C4-2B (cell line): ENCODE data around the gene HRH4.

Experiments used
- H3K27ac ChIP-seq: fragments of 450-650 bp; 2 replicates; pipeline ENCODE4 v1.5.1; 2017
- ZFX ChIP-seq: fragments of 450-650 bp; IDR thresholded peaks from 2 replicates; pipeline ENCODE4 v1.6.1; 2017
- TF ChIP-seq, protein P1 (sequence below): fragments of 450-650 bp; conservative IDR thresholded peaks from 2 replicates; pipeline ENCODE4 v1.5.1; 2017; ENCODE audit warnings: mild to moderate bottlenecking

HRH4 gene

DNA sequence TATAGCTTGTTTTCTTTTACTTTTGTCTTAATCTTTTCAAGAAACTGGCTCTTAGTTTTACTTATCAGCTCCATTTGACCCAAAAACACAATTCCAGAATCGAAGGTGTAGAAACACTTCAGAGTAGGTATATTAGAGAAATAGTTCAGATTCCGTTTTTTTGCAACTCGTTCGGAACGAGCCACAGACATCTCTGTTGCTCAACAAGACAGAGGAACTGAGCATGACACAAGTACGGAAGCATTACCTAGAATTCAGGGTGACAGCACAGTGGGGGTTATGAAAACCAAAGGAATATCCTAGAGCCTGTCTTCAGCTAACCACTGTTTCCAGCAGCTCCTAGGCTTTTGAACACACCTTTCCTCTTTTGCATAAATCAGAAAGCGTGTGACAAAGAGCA, 5.0 kb downstream of the HRH4 start:
- H3K27ac ChIP-seq = no peak overlapping the region
- TF ChIP-seq, protein P1, sequence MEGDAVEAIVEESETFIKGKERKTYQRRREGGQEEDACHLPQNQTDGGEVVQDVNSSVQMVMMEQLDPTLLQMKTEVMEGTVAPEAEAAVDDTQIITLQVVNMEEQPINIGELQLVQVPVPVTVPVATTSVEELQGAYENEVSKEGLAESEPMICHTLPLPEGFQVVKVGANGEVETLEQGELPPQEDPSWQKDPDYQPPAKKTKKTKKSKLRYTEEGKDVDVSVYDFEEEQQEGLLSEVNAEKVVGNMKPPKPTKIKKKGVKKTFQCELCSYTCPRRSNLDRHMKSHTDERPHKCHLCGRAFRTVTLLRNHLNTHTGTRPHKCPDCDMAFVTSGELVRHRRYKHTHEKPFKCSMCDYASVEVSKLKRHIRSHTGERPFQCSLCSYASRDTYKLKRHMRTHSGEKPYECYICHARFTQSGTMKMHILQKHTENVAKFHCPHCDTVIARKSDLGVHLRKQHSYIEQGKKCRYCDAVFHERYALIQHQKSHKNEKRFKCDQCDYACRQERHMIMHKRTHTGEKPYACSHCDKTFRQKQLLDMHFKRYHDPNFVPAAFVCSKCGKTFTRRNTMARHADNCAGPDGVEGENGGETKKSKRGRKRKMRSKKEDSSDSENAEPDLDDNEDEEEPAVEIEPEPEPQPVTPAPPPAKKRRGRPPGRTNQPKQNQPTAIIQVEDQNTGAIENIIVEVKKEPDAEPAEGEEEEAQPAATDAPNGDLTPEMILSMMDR = no peak
- no peak for TF ChIP-seq ZFX

DNA sequence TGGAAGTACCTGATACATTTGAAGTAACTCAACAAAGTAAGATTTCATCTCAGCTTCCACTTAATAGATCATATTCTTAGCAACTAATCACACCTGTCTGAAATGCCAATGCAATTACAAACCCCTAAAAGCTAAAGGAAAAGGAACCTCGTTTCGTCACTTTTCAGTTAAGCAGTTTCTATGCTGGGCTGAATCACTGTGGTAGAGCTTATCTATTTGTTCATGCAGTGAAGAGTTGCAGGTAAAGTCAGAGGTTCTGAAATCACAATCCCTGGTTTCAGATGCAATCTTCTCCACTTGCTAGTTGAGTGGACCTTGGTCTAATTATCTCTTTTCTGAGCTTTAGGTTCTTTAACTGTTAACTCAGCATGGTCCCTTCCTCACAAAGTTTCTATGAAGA, 6.3 kb downstream of the HRH4 start:
- H3K27ac ChIP-seq = no peak overlapping the region
- TF ChIP-seq ZFX = no peak
- TF ChIP-seq, protein P1 = no peak

DNA sequence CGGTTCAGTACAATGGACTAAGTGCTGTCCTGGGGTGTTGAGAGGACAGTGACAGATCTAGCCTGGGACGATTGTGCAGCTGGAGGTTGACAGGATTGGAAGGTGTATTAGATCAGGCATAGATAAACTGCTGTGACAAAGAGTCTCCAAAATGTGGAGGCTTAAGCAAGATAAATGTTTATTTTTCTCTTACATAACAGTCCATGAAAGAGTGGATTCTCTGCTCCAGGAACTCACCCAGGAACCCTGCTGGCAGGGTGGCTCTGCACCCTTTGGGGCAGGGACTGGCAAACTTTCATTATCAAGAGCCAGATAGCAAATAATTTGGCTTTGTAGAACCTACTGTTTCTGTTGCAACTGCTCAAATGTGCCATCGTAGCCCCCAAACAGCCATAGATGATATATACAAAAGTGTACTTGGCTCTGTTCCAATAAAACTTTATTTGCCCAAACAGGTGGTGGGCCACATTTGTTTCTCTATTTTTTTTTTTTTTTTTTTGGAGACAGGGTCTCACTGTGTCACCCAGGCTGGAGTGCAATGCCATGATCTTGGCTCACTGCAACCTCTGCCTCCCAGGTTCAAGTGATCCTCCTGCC, 9.7 kb downstream of the HRH4 start:
- peak overlapping the region; percentile 2; the same call in 1 of the 2 replicates for H3K27ac ChIP-seq
- TF ChIP-seq, protein P1 = no peak

DNA sequence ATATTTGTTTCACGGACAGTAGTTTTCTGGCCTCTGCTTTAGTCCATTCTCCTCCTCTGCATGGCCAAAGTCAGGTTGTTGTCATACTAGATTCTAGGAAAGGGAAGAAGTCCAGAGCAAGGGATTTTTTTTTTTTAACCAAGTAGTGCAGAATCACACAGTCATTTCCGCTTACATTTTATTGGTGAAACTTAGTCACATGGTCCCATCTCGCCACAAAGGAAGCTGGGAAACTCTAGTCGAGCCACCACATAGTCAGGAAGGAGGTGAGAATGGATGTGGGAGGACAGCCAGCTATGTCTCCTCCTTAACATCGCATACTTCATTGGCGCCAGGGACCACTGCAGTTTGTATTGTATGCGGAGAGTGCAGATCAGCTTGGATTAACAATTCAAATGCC, 10.4 kb downstream of the HRH4 start:
- TF ChIP-seq, protein P1 = no peak
- TF ChIP-seq ZFX = no peak
- H3K27ac ChIP-seq = peak overlapping the region; percentile 2; the same call in 1 of the 2 replicates

DNA sequence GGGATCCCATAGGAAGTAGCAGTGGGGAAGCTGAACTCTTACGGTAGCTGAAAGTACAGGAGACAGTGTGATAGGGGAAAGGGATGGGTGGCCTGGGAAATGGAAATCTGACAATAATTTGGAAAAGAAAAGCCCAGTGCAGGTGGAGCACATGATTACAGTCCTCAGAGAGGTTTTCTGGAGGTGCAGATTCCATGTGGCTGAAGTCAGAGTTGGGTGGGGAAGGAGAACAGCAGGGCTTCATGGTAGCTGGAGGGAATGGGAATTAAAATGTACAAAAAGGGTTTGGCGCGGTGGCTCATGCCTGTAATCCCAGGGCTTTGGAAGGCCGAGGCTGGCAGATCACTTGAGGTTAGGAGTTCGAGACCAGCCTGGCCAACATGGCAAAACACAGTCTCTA, 12.2 kb downstream of the HRH4 start:
- H3K27ac ChIP-seq = no peak overlapping the region
- no peak for TF ChIP-seq ZFX
- TF ChIP-seq, protein P1 = no peak

DNA sequence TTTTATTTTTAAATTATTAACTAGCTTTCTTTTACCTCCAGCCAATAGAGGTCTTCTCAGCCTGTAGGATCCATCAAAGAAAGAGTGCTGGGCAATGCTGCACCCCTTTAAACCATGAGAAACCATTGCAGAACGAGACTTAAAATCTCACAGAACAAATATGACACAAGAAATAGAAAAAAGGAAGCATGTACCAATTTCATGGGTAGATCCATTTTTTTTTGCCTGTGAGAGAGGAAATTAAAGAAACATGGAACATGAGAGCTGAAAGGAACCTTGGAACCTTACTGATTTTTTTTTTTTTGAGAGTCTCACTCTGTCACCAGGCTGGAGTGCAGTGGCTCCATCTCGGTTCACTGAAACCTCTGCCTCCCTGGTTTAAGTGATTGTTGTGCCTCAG, 14.0 kb downstream of the HRH4 start:
- TF ChIP-seq, protein P1 = no peak
- TF ChIP-seq ZFX = no peak
- no peak overlapping the region for H3K27ac ChIP-seq

DNA sequence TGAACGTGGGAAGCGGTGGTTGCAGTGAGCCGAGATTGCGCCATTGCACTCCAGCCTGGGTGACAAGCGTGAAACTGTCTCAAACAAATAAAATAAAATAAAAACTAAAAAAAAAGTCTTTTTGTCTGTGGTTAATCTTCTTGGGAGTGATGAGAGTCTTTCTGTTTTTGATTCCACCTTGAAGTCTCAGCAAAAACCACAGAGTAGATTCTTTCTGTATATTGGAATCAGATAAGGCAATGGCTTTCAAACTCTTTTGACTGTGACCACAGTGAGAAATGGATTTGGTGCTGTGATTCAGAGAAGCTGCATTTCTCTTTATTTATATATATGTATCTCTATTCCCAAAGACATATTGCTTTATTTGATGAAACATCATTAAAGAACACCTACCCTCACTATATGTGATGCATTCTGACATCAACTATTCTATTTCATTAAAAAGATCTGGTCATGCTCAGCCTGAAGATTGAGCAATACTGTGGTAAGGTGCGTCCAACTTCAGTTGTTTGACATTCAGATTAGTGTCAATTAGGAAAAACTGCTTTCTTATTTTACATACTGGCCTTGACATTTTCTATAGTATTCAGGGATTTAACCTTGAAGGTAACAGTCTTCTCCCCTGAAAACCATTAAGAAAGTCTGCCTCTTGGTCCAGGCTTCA, 15.6 kb downstream of the HRH4 start:
- H3K27ac ChIP-seq = no peak overlapping the region
- TF ChIP-seq, protein P1 = no peak
- TF ChIP-seq ZFX = no peak
